Vagina (tissue), 2 donors: ENCODE results near the gene ZNF438. TPM values are rescaled to one million over a fixed set of nuclear protein-coding genes. Genes with fewer than 3 reads are reported as not detected.

Source experiments
- DNase-seq, 2 donors: peaks; one replicate each; pipeline ENCODE4 v3.0.0-alpha.2; 2017; ENCODE audit errors: extremely low spot score in 2 of 2
- H3K27ac ChIP-seq: fragments of 200-600 bp; sonication (generic); one replicate; pipeline ENCODE4 v1.5.1; 2019
- H3K27me3 ChIP-seq: fragments of 200-600 bp; sonication (generic); one replicate; pipeline ENCODE4 v1.5.1; 2019
- H3K36me3 ChIP-seq, 2 donors: fragments of 200-600 bp; sonication (generic); one replicate each; pipeline ENCODE4 v1.5.1; 2017 to 2019
- H3K4me1 ChIP-seq: fragments of 200-600 bp; sonication (generic); one replicate; pipeline ENCODE4 v1.5.1; 2019
- H3K4me3 ChIP-seq, 2 donors: fragments of 200-600 bp; sonication (generic); 1 replicate in 1 of 2; 2 replicates in 1 of 2; pipeline ENCODE4 v1.5.1; 2016 to 2019
- H3K9me3 ChIP-seq: fragments of 200-600 bp; sonication (generic); one replicate; pipeline ENCODE4 v1.5.1; 2019
- CTCF ChIP-seq, 3 experiments: fragments of 450-650 bp in 2 of 3; fragments of 200-600 bp in 1 of 3; sonication (generic) in 1 of 3; IDR thresholded peaks; one replicate each; pipeline ENCODE4 v1.5.1; 2017 to 2019; ENCODE audit warnings: antibody characterized with exemption in 3 of 3, mild to moderate bottlenecking in 2 of 3, moderate library complexity in 2 of 3
- POLR2A ChIP-seq, 2 donors: fragments of 450-650 bp; IDR thresholded peaks; one replicate each; pipeline ENCODE4 v1.6.1; 2017; ENCODE audit warnings: antibody characterized with exemption in 2 of 2, mild to moderate bottlenecking in 2 of 2, moderate library complexity in 2 of 2
- POLR2AphosphoS5 ChIP-seq, 2 donors: sonication (generic); formaldehyde crosslinking; IDR thresholded peaks; one replicate each; pipeline ENCODE4 v1.9.0; 2017; ENCODE audit warnings: antibody characterized with exemption in 2 of 2, mild to moderate bottlenecking in 2 of 2, low read depth in 1 of 2; ENCODE audit not compliant: insufficient read depth in 1 of 2
- intact Hi-C: fragments of 100-400 bp; cut with DNase I; formaldehyde crosslinking; loops from one replicate; pipeline ENCODE4 v1.15.1; 2023
- total RNA-seq: library from RNA; depleted of rRNA; stranded (reverse); fragments of >200 nt; gene quantifications from one replicate; pipeline ENCODE4 v1.2.3, GENCODE V29; 2016

Gene ZNF438
- total RNA-seq, 1 donor from 2014 or later: 11.8 TPM

- no peaks in the 10 kb centered on the region for H3K36me3 ChIP-seq
- H3K4me3 ChIP-seq: no peak overlapping the region
- peaks cover 35% of the 10 kb centered on the region for H3K4me1 ChIP-seq
- no peaks in the 10 kb centered on the region for H3K9me3 ChIP-seq
- H3K27ac ChIP-seq: no peak overlapping the region
- no peaks in the 10 kb centered on the region for H3K27me3 ChIP-seq
- no peak for DNase-seq
- intact Hi-C loops: no loop called here
- TF ChIP-seq CTCF (IDR thresholded peaks at IDR 0.05): no peak
- no peak for TF ChIP-seq POLR2A (IDR thresholded peaks at IDR 0.05)
- TF ChIP-seq POLR2AphosphoS5 (IDR thresholded peaks at IDR 0.05; ENCODE audit: insufficient read depth in 1 of 2, low read depth in 1 of 2): no peak
Observed at GRCh38 chr10:31001740-31002139, 29.9 kb downstream of the ZNF438 start.

GRCh38 chr10:31000867-31001266 is 30.8 kb downstream of the ZNF438 start:
- Histone ChIP-seq H3K27me3 (no peaks in the 10 kb centered on the region), H3K36me3 (no peaks in the 10 kb centered on the region), H3K4me3 (no peak overlapping the region), H3K9me3 (no peaks in the 10 kb centered on the region), H3K4me1 (peaks cover 27% of the 10 kb centered on the region), H3K27ac (no peak overlapping the region)
- DNase-seq: no peak
- no peak for TF ChIP-seq POLR2AphosphoS5 (IDR thresholded peaks at IDR 0.05; ENCODE audit: insufficient read depth in 1 of 2, low read depth in 1 of 2)
- TF ChIP-seq CTCF (IDR thresholded peaks at IDR 0.05): no peak
- TF ChIP-seq POLR2A (IDR thresholded peaks at IDR 0.05): no peak
- intact Hi-C loops: no loop called here

- Histone ChIP-seq H3K9me3 (no peaks in the 10 kb centered on the region), H3K4me3 (no peak overlapping the region), H3K36me3 (no peaks in the 10 kb centered on the region), H3K4me1 (peaks cover 22% of the 10 kb centered on the region), H3K27ac (no peak overlapping the region), H3K27me3 (no peaks in the 10 kb centered on the region)
- TF ChIP-seq POLR2AphosphoS5 (IDR thresholded peaks at IDR 0.05; ENCODE audit: insufficient read depth in 1 of 2, low read depth in 1 of 2): no peak
- no peak for TF ChIP-seq CTCF (IDR thresholded peaks at IDR 0.05)
- intact Hi-C loops: no loop called here
- DNase-seq: no peak
Observed at GRCh38 chr10:31000071-31000782, 31.4 kb downstream of the ZNF438 start.

- Histone ChIP-seq H3K27ac (peak overlapping the region; percentile 14), H3K4me3 (no peak overlapping the region), H3K9me3 (no peaks in the 10 kb centered on the region), H3K27me3 (no peaks in the 10 kb centered on the region), H3K4me1 (peaks cover 11% of the 10 kb centered on the region), H3K36me3 (no peaks in the 10 kb centered on the region)
- no peak for DNase-seq
- intact Hi-C loops: no loop called here
- TF ChIP-seq POLR2A (IDR thresholded peaks at IDR 0.05) (no peak), POLR2AphosphoS5 (IDR thresholded peaks at IDR 0.05; ENCODE audit: insufficient read depth in 1 of 2, low read depth in 1 of 2) (no peak), CTCF (IDR thresholded peaks at IDR 0.05) (no peak)
Observed at GRCh38 chr10:30999070-30999712, 32.5 kb downstream of the ZNF438 start.
